Neural progenitor cell (in vitro differentiated cells): ENCODE results near the gene TMCO5A.

Experiments
- CTCF ChIP-seq: fragments of 200-600 bp; sonication (generic); IDR thresholded peaks from 2 replicates; pipeline ENCODE4 v1.5.1; 2017; ENCODE audit warnings: antibody characterized with exemption, mild to moderate bottlenecking
- EZH2 ChIP-seq: fragments of 200-600 bp; sonication (generic); IDR thresholded peaks from 2 replicates; pipeline ENCODE4 v1.6.1; 2017; ENCODE audit warnings: antibody characterized with exemption, mild to moderate bottlenecking, moderate library complexity
- EZH2phosphoT487 ChIP-seq: fragments of 200-600 bp; sonication (generic); IDR thresholded peaks from 2 replicates; pipeline ENCODE4 v1.6.1; 2017; ENCODE audit warnings: antibody characterized with exemption

GRCh38 chr15:37931868-37932267 is 2.6 kb upstream of the TMCO5A start:
- TF ChIP-seq CTCF: no peak
- TF ChIP-seq EZH2phosphoT487: no peak
- no peak for TF ChIP-seq EZH2
